Measurements from ENCODE around the gene SLC27A2.

The SLC27A2 gene

DNA sequence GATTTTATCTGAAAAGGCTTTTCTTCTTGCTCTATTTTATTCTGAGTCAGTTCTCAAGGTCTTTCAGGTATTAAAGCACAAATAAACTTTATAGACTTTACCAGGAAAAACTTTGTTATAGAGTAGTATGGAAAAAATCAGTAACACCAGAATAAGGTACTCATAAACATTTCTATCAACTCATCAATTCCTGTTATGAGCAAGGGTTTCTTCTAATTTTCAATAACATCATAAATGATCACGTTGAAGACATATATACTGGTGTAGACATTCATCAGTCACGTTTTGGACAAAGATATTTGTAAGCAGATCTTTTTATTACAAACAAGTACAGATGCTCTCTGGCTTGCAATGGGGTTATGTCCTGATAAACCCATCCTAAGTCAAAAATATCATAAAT, 93.1 kb downstream of the SLC27A2 start:
- no peak overlapping the region for H3K4me3 ChIP-seq (replicated peaks; ENCODE audit: low read depth, low read length)
- TF ChIP-seq, protein P1, sequence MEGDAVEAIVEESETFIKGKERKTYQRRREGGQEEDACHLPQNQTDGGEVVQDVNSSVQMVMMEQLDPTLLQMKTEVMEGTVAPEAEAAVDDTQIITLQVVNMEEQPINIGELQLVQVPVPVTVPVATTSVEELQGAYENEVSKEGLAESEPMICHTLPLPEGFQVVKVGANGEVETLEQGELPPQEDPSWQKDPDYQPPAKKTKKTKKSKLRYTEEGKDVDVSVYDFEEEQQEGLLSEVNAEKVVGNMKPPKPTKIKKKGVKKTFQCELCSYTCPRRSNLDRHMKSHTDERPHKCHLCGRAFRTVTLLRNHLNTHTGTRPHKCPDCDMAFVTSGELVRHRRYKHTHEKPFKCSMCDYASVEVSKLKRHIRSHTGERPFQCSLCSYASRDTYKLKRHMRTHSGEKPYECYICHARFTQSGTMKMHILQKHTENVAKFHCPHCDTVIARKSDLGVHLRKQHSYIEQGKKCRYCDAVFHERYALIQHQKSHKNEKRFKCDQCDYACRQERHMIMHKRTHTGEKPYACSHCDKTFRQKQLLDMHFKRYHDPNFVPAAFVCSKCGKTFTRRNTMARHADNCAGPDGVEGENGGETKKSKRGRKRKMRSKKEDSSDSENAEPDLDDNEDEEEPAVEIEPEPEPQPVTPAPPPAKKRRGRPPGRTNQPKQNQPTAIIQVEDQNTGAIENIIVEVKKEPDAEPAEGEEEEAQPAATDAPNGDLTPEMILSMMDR (IDR thresholded peaks at IDR 0.05; ENCODE audit: low read depth, low read length, missing control alignments), result no peak
- no peak for DNase-seq (ENCODE audit: extremely low read depth, low read depth)

DNA sequence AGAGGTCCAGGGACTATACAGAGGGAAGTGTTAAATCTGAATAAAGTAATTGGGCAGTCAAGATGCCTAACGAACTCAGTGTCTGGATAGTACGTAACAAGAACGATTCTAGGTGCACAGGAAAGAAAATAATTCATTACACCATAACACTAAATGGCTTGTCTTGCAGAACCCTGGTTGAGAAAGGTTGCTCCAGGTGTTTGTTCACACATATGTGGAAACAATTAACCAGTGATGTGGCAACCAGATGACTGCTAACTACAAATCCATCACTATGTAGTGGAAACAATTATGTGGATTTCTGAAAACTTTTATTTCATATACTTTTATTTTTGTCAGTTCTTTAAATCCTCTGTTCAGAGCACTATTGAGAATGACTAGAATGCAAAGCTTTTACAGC, 93.9 kb downstream of the SLC27A2 start:
- TF ChIP-seq, protein P1 (IDR thresholded peaks at IDR 0.05; ENCODE audit: low read depth, low read length, missing control alignments), result no peak
- H3K4me3 ChIP-seq (replicated peaks; ENCODE audit: low read depth, low read length), result no peak overlapping the region
- no peak for DNase-seq (ENCODE audit: extremely low read depth, low read depth)

GRCh38 chr15:50277370-50277769, 95.4 kb downstream of the SLC27A2 start:
- DNase-seq (ENCODE audit: extremely low read depth, low read depth), result no peak
- no peak overlapping the region for H3K4me3 ChIP-seq (replicated peaks; ENCODE audit: low read depth, low read length)
- TF ChIP-seq, protein P1 (IDR thresholded peaks at IDR 0.05; ENCODE audit: low read depth, low read length, missing control alignments), result no peak

DNA sequence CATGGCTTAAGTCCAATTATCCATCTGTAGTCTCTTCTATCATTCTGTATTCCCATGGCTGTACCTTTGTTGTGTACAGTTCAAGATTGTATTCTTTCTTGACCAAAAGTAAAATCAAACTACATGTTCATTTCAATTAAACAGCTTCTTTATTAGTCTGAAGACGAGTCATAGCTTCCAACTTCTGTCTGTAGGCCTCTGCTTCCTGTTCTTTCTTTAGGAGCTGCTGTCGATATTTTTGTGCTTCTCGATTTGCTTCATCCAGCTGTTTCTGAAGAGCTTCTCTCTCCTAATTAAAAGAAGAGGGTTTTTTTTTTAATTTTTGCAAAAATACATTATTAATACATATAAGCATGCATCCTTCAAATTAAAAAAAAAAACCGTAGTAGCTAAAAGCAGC, 96.5 kb downstream of the SLC27A2 start:
- TF ChIP-seq, protein P1 (IDR thresholded peaks at IDR 0.05; ENCODE audit: low read depth, low read length, missing control alignments), result no peak
- DNase-seq (ENCODE audit: extremely low read depth, low read depth), result no peak
- H3K4me3 ChIP-seq (replicated peaks; ENCODE audit: low read depth, low read length), result no peak overlapping the region

DNA sequence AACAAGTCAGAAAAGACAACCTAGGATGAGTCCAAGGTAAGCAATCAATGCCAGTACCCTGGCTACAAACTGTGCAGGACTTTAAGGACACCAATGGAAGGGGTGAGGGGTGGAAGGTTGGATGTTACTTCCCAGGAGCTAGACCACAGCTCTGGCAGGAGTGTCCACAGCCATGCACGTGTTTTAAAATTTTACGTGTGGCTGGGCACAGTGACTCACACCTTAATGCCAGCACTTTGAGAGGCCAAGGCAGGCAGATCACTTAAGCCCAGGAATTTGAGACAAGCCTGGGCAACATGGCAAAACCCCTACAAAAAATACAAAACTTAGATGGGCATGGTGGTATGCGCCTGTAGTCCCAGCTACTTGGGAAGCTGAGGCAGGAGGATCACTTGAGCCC, 98.3 kb downstream of the SLC27A2 start:
- no peak overlapping the region for H3K4me3 ChIP-seq (replicated peaks; ENCODE audit: low read depth, low read length)
- TF ChIP-seq, protein P1 (IDR thresholded peaks at IDR 0.05; ENCODE audit: low read depth, low read length, missing control alignments), result no peak
- no peak for DNase-seq (ENCODE audit: extremely low read depth, low read depth)

GRCh38 chr15:50281427-50281826, 99.4 kb downstream of the SLC27A2 start:
- no peak for DNase-seq (ENCODE audit: extremely low read depth, low read depth)
- TF ChIP-seq, protein P1 (IDR thresholded peaks at IDR 0.05; ENCODE audit: low read depth, low read length, missing control alignments), result no peak
- no peak overlapping the region for H3K4me3 ChIP-seq (replicated peaks; ENCODE audit: low read depth, low read length)

All from HFF-Myc (cell line).